ENCODE data around the gene SRM.
"Not testable (repeated sequence)": the region's sequence is repeated elsewhere in the genome, so short reads cannot be mapped to it uniquely, and the experiment has no call there.

The SRM gene

GRCh38 chr1:11044086-11044848, 15.6 kb downstream of the SRM start:
- no peak for ATAC-seq

GRCh38 chr1:11042995-11043874, 16.6 kb downstream of the SRM start:
- no peak for ATAC-seq

GRCh38 chr1:11042065-11042464, 17.8 kb downstream of the SRM start:
- ATAC-seq = no peak

- no peak for ATAC-seq
Observed at GRCh38 chr1:11041048-11041447, 18.8 kb downstream of the SRM start.

- ATAC-seq = not testable (repeated sequence)
Observed at GRCh38 chr1:11040105-11040429, 19.8 kb downstream of the SRM start.

GRCh38 chr1:11039351-11040104, 20.3 kb downstream of the SRM start:
- no peak for ATAC-seq

GRCh38 chr1:11037740-11038182, 22.1 kb downstream of the SRM start:
- ATAC-seq = peak; percentile 95 to 96

- not testable (repeated sequence) for ATAC-seq
Observed at GRCh38 chr1:11037019-11037739, 22.6 kb downstream of the SRM start.

- ATAC-seq = no peak
Observed at GRCh38 chr1:11031624-11032262, 28.1 kb downstream of the SRM start.

- no peak for ATAC-seq
Observed at GRCh38 chr1:11030865-11031264, 29.0 kb downstream of the SRM start.

- ATAC-seq = no peak
Observed at GRCh38 chr1:11028018-11028417, 31.8 kb downstream of the SRM start.

- no peak for ATAC-seq
Observed at GRCh38 chr1:11027316-11027715, 32.5 kb downstream of the SRM start.

GRCh38 chr1:11026903-11027302, 32.9 kb downstream of the SRM start:
- no peak for ATAC-seq

- no peak for ATAC-seq
Observed at GRCh38 chr1:11026052-11026451, 33.8 kb downstream of the SRM start.

- no peak for ATAC-seq
Observed at GRCh38 chr1:11025618-11026017, 34.2 kb downstream of the SRM start.

- ATAC-seq = no peak
Observed at GRCh38 chr1:11024874-11025203, 35.0 kb downstream of the SRM start.

- ATAC-seq = no peak
Observed at GRCh38 chr1:11024154-11024873, 35.5 kb downstream of the SRM start.

GRCh38 chr1:11023201-11023600, 36.6 kb downstream of the SRM start:
- ATAC-seq = no peak

GRCh38 chr1:11019971-11020370, 39.8 kb downstream of the SRM start:
- no peak for ATAC-seq

- not testable (repeated sequence) for ATAC-seq
Observed at GRCh38 chr1:11019358-11019757, 40.5 kb downstream of the SRM start.

GRCh38 chr1:11013160-11013531, 46.7 kb downstream of the SRM start:
- ATAC-seq = peak; percentile 18 to 25

All from activated CD4-positive, CD25-positive, alpha-beta regulatory T cell treated with anti-CD3 and anti-CD28 coated beads, Interleukin-2, amount 50 U/mL, for 24 hours (primary cell).